ENCODE data around the gene ENKD1. TPM values are rescaled to one million over a fixed set of nuclear protein-coding genes. Genes with fewer than 3 reads are reported as not detected.

The ENKD1 gene
- total and polyA plus RNA-seq, 2 of the 13 experiments (the other 11 are each of a cell fraction or from before 2014, with no cell fraction given), result 10.8 to 20.8 TPM

GRCh38 chr16:67659675-67660563 lies 6.6 kb downstream of the ENKD1 start, which contains the start of gene ACD (continued):
- TF ChIP-seq IKZF4 (CRISPR knock-in tag; IDR thresholded peaks at IDR 0.05; ENCODE audit: borderline replicate concordance, low read depth, not compliant biosample characterization), result peak; percentile 69
- TF ChIP-seq GRHL1 (CRISPR knock-in tag; conservative IDR thresholded peaks at IDR 0.05), result no peak
- TF ChIP-seq CHD2 (IDR thresholded peaks at IDR 0.05; ENCODE audit: low read depth, low read length), result peak; percentile 31; the same call in 1 of the 2 replicates
- peak; percentile 21 for TF ChIP-seq CTCF (CRISPR knock-in tag; IDR thresholded peaks at IDR 0.05)
- TF ChIP-seq ZNF280B (CRISPR knock-in tag; IDR thresholded peaks at IDR 0.05; ENCODE audit: borderline replicate concordance), result peak; percentile 84
- peak; percentile 39; the same call in 1 of the 2 replicates for TF ChIP-seq TEAD2 (CRISPR knock-in tag; IDR thresholded peaks at IDR 0.05)
- peak; percentile 69 for TF ChIP-seq ZNF580 (CRISPR knock-in tag; IDR thresholded peaks at IDR 0.05; ENCODE audit: borderline replicate concordance, low read depth)
- peak; percentile 35; the same call in 1 of the 2 replicates for TF ChIP-seq ARNT2 (CRISPR knock-in tag; IDR thresholded peaks at IDR 0.05; ENCODE audit: low read depth)
- no peak for TF ChIP-seq MTF1 (CRISPR knock-in tag; IDR thresholded peaks at IDR 0.05)
- TF ChIP-seq FOXM1 (CRISPR knock-in tag; IDR thresholded peaks at IDR 0.05), result no peak; the same call in 1 of the 2 replicates
- peak; percentile 54 for TF ChIP-seq NCOA2 (CRISPR knock-in tag; IDR thresholded peaks at IDR 0.05)
- TF ChIP-seq TBX2 (CRISPR knock-in tag; IDR thresholded peaks at IDR 0.05; ENCODE audit: borderline replicate concordance), result peak; percentile 78
- no peak for TF ChIP-seq ZNF468 (CRISPR knock-in tag; IDR thresholded peaks at IDR 0.05)
- TF ChIP-seq HNF1B (CRISPR knock-in tag; IDR thresholded peaks at IDR 0.05), result peak; percentile 90
- no peak; the same call in 1 of the 2 replicates for TF ChIP-seq ZNF512B (CRISPR knock-in tag; IDR thresholded peaks at IDR 0.05; ENCODE audit: borderline replicate concordance)
- TF ChIP-seq ZNF558 (CRISPR knock-in tag; IDR thresholded peaks at IDR 0.05; ENCODE audit: borderline replicate concordance), result peak; percentile 92; the same call in 1 of the 2 replicates
- peak; percentile 39; the same call in 1 of the 2 replicates for TF ChIP-seq PPARG (CRISPR knock-in tag; conservative IDR thresholded peaks at IDR 0.05)

Measured in HepG2 (cell line).